Measurements from ENCODE around the gene RASSF6.

DNA sequence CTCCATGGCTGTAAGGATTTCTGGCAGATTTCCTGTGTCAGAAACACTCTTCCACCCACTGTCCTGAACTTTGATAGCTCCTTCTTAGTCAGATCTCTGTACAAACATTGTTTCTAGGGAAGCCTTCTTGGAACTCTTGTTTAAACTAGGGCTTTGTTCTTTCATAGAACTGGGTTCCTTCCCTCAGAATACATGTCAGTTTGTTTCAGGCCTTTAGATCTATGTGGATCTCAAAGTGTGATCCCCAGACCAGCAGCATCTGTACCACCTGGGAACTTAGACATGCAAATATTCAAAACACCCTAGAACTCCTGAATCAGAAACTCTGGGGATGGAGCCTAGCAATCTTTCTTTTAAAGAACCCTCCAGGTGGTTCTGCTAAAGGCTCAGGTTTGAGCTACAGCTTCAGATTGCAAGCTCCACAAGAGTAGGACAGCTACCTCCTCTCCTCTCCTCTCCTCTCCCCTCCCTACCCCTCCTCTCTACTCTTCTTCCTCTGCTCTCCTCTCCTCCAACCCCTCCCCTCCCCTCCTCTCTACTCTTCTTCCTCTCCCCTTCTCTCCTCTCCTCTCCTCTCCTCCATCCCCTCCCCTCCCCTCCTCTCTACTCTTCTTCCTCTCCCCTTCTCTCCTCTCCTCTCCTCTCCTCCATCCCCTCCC is 12.7 kb downstream of the RASSF6 start:
- TF ChIP-seq POLR2A (IDR thresholded peaks at IDR 0.05): no peak
- TF ChIP-seq, protein P1, sequence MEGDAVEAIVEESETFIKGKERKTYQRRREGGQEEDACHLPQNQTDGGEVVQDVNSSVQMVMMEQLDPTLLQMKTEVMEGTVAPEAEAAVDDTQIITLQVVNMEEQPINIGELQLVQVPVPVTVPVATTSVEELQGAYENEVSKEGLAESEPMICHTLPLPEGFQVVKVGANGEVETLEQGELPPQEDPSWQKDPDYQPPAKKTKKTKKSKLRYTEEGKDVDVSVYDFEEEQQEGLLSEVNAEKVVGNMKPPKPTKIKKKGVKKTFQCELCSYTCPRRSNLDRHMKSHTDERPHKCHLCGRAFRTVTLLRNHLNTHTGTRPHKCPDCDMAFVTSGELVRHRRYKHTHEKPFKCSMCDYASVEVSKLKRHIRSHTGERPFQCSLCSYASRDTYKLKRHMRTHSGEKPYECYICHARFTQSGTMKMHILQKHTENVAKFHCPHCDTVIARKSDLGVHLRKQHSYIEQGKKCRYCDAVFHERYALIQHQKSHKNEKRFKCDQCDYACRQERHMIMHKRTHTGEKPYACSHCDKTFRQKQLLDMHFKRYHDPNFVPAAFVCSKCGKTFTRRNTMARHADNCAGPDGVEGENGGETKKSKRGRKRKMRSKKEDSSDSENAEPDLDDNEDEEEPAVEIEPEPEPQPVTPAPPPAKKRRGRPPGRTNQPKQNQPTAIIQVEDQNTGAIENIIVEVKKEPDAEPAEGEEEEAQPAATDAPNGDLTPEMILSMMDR (IDR thresholded peaks at IDR 0.05): no peak
